Aorta (tissue), 5 donors: ENCODE data around the gene LRRC74B. TPM values are rescaled to one million over a fixed set of nuclear protein-coding genes. Genes with fewer than 3 reads are reported as not detected.

Source experiments
- ATAC-seq: fragments of 200-7000 bp; cut with Tn5 transposase; one replicate; pipeline ENCODE4 v1.9.1; 2022; ENCODE audit warnings: moderate library complexity; ENCODE audit not compliant: low FRiP score
- DNase-seq, 2 donors: peaks; one replicate each; pipeline ENCODE4 v3.0.0-alpha.2; 2020
- H3K27ac ChIP-seq, 2 donors: one replicate each; pipeline ENCODE4 v1.5.1; 2013; ENCODE audit warnings: low read length in 2 of 2, mild to moderate bottlenecking in 2 of 2, moderate library complexity in 2 of 2, control low read depth in 1 of 2, inconsistent platforms in 1 of 2, low read depth in 1 of 2
- H3K27me3 ChIP-seq, 2 donors: one replicate each; pipeline ENCODE4 v1.6.1; 2013; ENCODE audit warnings: control low read depth in 1 of 2, low read length in 1 of 2, mild to moderate bottlenecking in 1 of 2, moderate library complexity in 1 of 2; ENCODE audit not compliant: insufficient read depth in 2 of 2, control insufficient read depth in 1 of 2
- H3K36me3 ChIP-seq, 2 donors: one replicate each; pipeline ENCODE4 v1.6.1; 2013; ENCODE audit warnings: control low read depth in 1 of 2, low read length in 1 of 2, mild to moderate bottlenecking in 1 of 2; ENCODE audit not compliant: insufficient read depth in 2 of 2, control insufficient read depth in 1 of 2
- H3K4me1 ChIP-seq, 2 donors: one replicate each; pipeline ENCODE4 v1.6.1; 2013; ENCODE audit warnings: low read length in 2 of 2, control low read depth in 1 of 2, mild to moderate bottlenecking in 1 of 2, moderate library complexity in 1 of 2; ENCODE audit not compliant: insufficient read depth in 2 of 2, control insufficient read depth in 1 of 2
- H3K4me3 ChIP-seq, 2 donors: one replicate each; pipeline ENCODE4 v1.5.1; 2013; ENCODE audit warnings: low read length in 2 of 2, control low read depth in 1 of 2, mild to moderate bottlenecking in 1 of 2
- H3K9me3 ChIP-seq: one replicate; pipeline ENCODE4 v1.6.1; 2013; ENCODE audit warnings: mild to moderate bottlenecking, low read length; ENCODE audit not compliant: control insufficient read depth
- WGBS, 2 donors: extraction: QIAGEN DNeasy Blood & Tissue Kit; methylation state at CpG; one replicate each; pipeline ENCODE4 v1.1.7; 2013; 5-methylcytosine and 5-hydroxymethylcytosine counted together
- intact Hi-C, 2 donors: fragments of 100-400 bp; cut with DNase I; formaldehyde crosslinking; loops; one replicate each; pipeline versions ENCODE4 v1.14.2 to v1.15.0; 2022
- polyA plus RNA-seq, 2 donors: library from polyadenylated mRNA; stranded (reverse); fragments of 200-250 nt; gene quantifications; one replicate each; pipeline ENCODE4 v1.2.3, GENCODE V29; 2013
- total RNA-seq, 2 donors: library from RNA; stranded (reverse); fragmentation: NEBNext Ultra II Directional; extraction: Animal tissue kit (Norgen Biotek cat#: 25700); gene quantifications; one replicate each; pipeline ENCODE4 v1.2.1, GENCODE V29; 2021
- donor health status: healthy with polysubstance abuse.
- donor health status: Bipolar disorder and iron deficiency.
- donor health status: DM: no; HTN: no; CAD: no.
- donor health status: DM: no; HTN: no; CAD: no.
- donor health status: DM: yes; HTN: yes; CAD: no.

Gene LRRC74B
- total and polyA plus RNA-seq, 4 donors, result 0.05 TPM; not detected in 3

DNA sequence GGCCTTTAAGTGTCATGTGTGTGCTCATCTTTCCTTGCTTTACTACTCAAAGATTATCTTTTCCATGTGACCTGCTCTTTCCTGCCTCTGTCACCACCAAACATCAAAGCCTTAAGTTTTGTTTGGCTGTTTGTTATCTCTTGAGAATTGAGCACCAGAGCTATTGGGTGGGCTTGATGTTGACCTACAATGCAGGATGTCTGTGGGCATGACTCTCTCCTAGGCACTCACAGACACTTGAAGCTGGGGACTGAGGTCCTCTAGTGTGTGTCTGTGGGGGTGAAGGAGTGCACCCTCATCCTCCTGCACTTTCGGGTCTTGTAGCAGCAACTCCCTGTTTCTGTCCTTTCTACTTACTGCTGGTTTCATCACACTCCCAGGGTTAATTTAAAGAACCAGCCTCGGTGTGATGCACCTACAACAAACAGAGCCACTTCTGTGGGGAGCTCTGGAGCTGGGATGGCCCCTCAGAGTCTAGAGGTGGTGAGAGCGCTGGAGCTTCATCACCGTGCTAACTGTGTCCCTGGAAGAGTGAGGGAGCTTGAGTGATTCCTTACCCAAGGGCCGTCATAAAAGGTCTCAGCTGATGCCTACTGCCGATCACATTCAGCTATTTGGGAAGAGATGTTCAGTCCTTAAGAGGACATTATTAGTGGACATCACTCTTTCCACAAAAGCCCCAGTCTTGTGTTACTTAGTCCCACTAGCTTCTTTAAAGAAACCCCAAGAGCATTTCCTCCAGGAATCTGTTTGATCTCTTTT is 56.3 kb downstream of the LRRC74B start:
- DNase-seq (no peak), ATAC-seq (no peak)
- H3K4me3 ChIP-seq, result no peak overlapping the region
- intact Hi-C loops, result no loop called here
- H3K36me3 ChIP-seq, result no peaks in the 10 kb centered on the region
- no peaks in the 10 kb centered on the region for H3K27me3 ChIP-seq
- 66 to 71% methylated on average over 6 of the region's 6 CpGs for WGBS, 2 donors
- no peaks in the 10 kb centered on the region for H3K4me1 ChIP-seq
- H3K9me3 ChIP-seq, result no peaks in the 10 kb centered on the region
- H3K27ac ChIP-seq, result no peak overlapping the region

DNA sequence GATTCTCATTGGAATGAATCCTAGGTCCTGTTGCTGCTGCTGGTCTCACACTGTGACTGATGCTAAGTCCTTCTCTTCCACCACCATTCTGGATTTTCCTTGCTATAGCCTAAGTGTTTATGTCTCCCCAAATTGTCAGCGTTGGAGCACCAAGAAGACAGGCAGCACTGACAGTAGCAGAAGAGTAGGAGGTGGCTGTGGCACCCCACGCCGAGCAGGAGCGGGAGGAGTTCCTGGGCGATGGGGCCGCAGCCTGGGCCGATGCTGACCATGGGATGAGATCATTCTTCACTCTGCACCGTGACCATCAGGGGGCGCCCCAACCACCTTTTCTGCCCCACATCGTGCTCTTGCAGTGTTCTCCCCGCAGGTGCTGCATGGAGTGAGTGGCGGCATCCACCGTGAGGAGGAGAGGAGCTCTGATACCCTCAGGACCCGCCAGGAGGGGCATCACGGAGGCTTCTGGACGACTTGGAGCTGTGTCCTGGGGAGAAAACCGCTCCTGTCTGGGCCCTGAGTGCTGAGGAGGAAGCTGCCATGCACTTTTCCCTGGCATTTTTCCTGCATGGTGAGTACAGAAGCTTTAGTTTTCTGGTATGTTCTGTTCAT is 57.0 kb downstream of the LRRC74B start:
- Histone ChIP-seq H3K27ac (no peak overlapping the region), H3K4me1 (no peaks in the 10 kb centered on the region), H3K36me3 (no peaks in the 10 kb centered on the region), H3K27me3 (no peaks in the 10 kb centered on the region), H3K4me3 (no peak overlapping the region), H3K9me3 (no peaks in the 10 kb centered on the region)
- peak; percentile 81 for ATAC-seq
- intact Hi-C loops, result no loop called here
- WGBS, 2 donors, result 2 to 3% methylated on average over 17 of the region's 17 CpGs
- DNase-seq, result peak; percentile 76 to 91

DNA sequence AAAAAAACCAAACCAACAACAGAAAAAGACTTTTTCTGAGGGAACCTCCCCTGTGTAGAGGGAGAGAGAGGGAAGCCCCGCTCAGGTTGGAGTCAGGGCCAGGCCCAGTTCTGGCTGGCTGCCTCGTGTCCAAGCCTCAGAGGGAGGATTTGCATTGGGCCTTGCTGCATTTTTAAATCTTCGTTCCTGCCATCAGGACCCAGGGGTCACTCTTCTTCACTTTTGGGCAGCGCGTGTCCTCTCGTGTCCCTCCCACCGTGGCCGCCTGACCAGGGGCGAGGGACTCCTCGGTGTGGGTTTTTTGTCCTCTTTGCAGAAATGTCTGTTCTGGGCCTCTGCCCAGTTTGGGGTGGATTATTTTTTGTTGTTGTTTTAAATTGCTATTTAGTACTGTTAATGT is 57.9 kb downstream of the LRRC74B start:
- ATAC-seq (no peak), DNase-seq (no peak)
- Histone ChIP-seq H3K36me3 (no peaks in the 10 kb centered on the region), H3K4me3 (no peak overlapping the region), H3K4me1 (no peaks in the 10 kb centered on the region), H3K27me3 (no peaks in the 10 kb centered on the region), H3K27ac (no peak overlapping the region), H3K9me3 (no peaks in the 10 kb centered on the region)
- WGBS, 2 donors, result 86 to 90% methylated on average over 10 of the region's 10 CpGs
- intact Hi-C loops, result no loop called here

DNA sequence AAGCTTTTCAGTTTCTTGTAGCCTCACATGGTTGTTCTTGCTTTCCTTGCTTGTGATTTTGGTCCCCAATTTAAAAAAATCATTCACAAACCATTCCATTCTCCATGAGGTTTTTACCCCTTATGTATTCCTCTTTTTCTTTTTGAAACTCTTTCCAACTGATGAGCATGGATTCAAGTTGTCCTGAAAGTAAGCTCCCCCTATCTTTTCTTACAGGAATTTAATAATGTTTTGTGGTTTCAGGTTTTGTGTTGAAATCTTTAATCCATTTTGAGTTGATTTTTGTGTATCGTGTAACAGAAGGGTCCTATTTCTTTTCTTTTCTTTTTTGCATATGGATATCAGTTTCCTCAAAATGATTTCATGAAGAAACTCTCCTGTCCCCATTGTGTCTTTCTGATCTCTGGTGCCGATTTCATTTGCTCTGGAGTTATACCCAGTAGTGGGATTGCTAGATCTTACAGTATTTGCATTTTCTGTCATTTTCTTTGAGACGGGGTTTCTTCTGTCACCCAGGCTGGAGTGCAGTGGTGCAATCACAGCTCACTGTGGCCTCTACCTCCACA is 58.5 kb downstream of the LRRC74B start:
- 82 to 85% methylated on average over 3 of the region's 3 CpGs for WGBS, 2 donors
- Histone ChIP-seq H3K27ac (no peak overlapping the region), H3K36me3 (no peaks in the 10 kb centered on the region), H3K4me1 (no peaks in the 10 kb centered on the region), H3K27me3 (no peaks in the 10 kb centered on the region), H3K9me3 (no peaks in the 10 kb centered on the region), H3K4me3 (no peak overlapping the region)
- intact Hi-C loops, result no loop called here
- ATAC-seq (no peak), DNase-seq (no peak)

DNA sequence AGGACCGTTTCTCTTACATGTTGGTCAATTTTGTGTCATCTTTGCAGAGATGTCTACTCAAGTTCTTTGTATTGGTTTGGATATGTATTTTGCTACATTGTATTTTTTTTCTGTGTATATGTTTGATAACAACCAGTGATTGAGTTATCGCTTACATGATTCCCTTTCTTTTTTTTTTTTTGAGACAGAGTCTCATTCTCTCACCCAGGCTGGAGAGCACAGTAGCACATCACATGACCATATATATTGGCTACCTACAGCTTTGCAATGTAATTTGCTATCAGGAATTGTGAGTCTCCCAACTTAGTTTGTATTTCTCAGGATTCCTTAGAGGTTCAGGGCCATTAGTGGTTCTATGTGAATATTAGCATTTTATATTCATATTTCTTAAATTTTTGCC is 59.5 kb downstream of the LRRC74B start:
- Histone ChIP-seq H3K9me3 (no peaks in the 10 kb centered on the region), H3K27me3 (no peaks in the 10 kb centered on the region), H3K4me1 (no peaks in the 10 kb centered on the region), H3K4me3 (no peak overlapping the region), H3K36me3 (no peaks in the 10 kb centered on the region), H3K27ac (no peak overlapping the region)
- ATAC-seq (no peak), DNase-seq (no peak)
- intact Hi-C loops, result no loop called here
- WGBS, 2 donors, result 87 to 88% methylated on average over 2 of the region's 2 CpGs

DNA sequence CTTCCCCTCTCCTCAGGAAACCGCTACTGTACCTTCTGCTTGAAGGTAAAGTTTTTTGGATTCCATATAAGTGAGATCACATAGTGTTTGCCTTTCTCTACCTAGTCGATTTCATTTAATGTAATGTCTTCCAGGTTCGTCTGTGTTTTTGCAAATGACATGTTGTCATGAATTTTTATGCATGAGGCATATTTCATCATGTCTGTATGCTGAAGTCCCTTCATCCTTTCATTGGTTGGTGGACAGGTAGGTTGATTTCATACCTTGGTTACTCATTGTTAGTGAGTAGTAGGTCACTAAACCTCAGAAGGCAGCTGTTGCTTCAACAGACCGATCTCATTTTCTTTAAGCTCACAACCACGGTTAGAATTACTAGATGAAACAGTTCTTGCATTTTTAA is 60.3 kb downstream of the LRRC74B start:
- H3K9me3 ChIP-seq, result no peaks in the 10 kb centered on the region
- H3K4me3 ChIP-seq, result no peak overlapping the region
- H3K36me3 ChIP-seq, result no peaks in the 10 kb centered on the region
- intact Hi-C loops, result no loop called here
- no peak overlapping the region for H3K27ac ChIP-seq
- DNase-seq (no peak), ATAC-seq (no peak)
- no peaks in the 10 kb centered on the region for H3K4me1 ChIP-seq
- no peaks in the 10 kb centered on the region for H3K27me3 ChIP-seq
- WGBS, 2 donors, result 65 to 70% methylated on average over 5 of the region's 5 CpGs

DNA sequence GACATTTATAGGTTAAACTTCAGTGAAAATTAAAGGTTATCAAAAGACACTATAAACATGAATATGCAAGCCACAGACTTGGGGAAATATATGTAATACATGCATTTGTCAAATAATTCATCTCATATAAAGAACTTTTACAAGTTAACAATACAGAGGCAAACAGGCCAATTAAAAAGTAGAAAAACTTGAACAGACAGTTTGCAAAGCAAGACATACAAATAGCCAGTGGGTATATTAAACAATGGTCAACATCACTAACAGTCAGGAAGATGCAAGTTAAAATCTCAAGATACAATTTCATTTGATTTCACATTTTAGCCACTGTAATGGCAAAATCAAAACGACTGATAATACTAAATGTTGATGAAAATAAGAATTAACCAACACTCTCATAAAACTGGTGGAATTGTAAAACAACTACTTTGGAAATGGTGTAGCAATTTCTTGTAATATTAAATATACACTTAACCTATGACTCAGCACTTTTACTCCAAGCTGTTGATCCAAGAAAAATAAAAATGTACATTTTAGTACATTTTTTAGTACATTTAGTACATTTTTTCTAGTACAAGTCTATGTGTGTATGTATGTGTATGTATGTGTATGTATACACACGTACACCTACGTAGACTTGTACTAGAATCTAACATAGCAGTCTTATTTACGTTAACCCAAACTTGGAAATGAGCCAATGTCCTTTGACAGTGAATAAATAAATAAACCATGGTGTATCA is 62.8 kb downstream of the LRRC74B start:
- H3K9me3 ChIP-seq, result no peaks in the 10 kb centered on the region
- no peak overlapping the region for H3K27ac ChIP-seq
- H3K4me1 ChIP-seq, result no peaks in the 10 kb centered on the region
- ATAC-seq (no peak), DNase-seq (no peak)
- 65 to 69% methylated on average over 4 of the region's 4 CpGs for WGBS, 2 donors
- H3K4me3 ChIP-seq, result no peak overlapping the region
- intact Hi-C loops, result no loop called here
- H3K27me3 ChIP-seq, result no peaks in the 10 kb centered on the region
- no peaks in the 10 kb centered on the region for H3K36me3 ChIP-seq
